Omental fat pad (tissue), 4 donors: ENCODE results near the gene CD37. TPM values are rescaled to one million over a fixed set of nuclear protein-coding genes. Genes with fewer than 3 reads are reported as not detected.

Experiments
- ATAC-seq: fragments of 150-250 bp; one replicate; pipeline ENCODE4 v1.9.1; 2016; ENCODE audit warnings: mild to moderate bottlenecking, moderate library complexity; ENCODE audit not compliant: low FRiP score
- DNase-seq: peaks from one replicate; pipeline ENCODE4 v3.0.0-alpha.2; 2019; ENCODE audit warnings: low spot score
- total RNA-seq, 4 donors: library from RNA; depleted of rRNA; stranded (reverse); fragments of >200 nt; gene quantifications; one replicate each; pipeline ENCODE4 v1.1.0, GENCODE V29; 2016
- TF ChIP-seq, protein P1 (sequence below), 3 donors: fragments of 450-650 bp; IDR thresholded peaks; one replicate each; pipeline ENCODE4 v1.5.1; 2016 to 2017; ENCODE audit warnings: antibody characterized with exemption in 3 of 3, mild to moderate bottlenecking in 3 of 3, moderate library complexity in 2 of 3

The CD37 gene
- total RNA-seq, 4 donors from 2014 or later: 10.3 to 43.8 (median 21.5) TPM

GRCh38 chr19:49348305-49349189 is 13.3 kb downstream of the CD37 start:
- TF ChIP-seq, protein P1, sequence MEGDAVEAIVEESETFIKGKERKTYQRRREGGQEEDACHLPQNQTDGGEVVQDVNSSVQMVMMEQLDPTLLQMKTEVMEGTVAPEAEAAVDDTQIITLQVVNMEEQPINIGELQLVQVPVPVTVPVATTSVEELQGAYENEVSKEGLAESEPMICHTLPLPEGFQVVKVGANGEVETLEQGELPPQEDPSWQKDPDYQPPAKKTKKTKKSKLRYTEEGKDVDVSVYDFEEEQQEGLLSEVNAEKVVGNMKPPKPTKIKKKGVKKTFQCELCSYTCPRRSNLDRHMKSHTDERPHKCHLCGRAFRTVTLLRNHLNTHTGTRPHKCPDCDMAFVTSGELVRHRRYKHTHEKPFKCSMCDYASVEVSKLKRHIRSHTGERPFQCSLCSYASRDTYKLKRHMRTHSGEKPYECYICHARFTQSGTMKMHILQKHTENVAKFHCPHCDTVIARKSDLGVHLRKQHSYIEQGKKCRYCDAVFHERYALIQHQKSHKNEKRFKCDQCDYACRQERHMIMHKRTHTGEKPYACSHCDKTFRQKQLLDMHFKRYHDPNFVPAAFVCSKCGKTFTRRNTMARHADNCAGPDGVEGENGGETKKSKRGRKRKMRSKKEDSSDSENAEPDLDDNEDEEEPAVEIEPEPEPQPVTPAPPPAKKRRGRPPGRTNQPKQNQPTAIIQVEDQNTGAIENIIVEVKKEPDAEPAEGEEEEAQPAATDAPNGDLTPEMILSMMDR (IDR thresholded peaks at IDR 0.05): no peak
- no peak for ATAC-seq
- no peak for DNase-seq

- TF ChIP-seq, protein P1 (IDR thresholded peaks at IDR 0.05): no peak
- no peak for ATAC-seq
- DNase-seq: no peak
Measured at GRCh38 chr19:49349567-49349966, 14.4 kb downstream of the CD37 start.

GRCh38 chr19:49355909-49356353 is 20.7 kb downstream of the CD37 start:
- no peak for DNase-seq

GRCh38 chr19:49356382-49356781 is 21.2 kb downstream of the CD37 start:
- no peak for DNase-seq
- TF ChIP-seq, protein P1 (IDR thresholded peaks at IDR 0.05): no peak
- ATAC-seq: no peak

More at GRCh38 chr19:49355909-49356353, 20.7 kb downstream of the CD37 start:
- TF ChIP-seq, protein P1 (IDR thresholded peaks at IDR 0.05): no peak
- ATAC-seq: peak; percentile 66

DNA sequence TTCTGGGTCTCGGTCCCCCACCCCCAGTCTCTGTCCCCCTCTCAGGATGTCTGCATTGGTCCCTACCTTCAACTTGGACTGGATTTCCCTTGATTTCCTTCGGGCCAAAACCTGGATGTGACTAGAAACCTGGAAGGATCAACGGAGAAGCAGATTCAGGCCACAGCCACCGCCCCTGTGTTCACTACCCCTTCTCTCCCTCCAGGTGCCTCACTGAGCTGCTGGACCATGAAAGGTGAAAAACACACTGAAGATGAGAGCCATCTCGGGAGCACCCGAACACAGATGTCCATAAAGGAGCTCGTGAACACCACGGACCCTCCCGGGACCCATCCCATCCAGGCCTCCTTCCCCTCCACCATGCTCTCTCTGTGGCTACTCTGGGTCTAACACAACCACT is 22.0 kb downstream of the CD37 start:
- TF ChIP-seq, protein P1 (IDR thresholded peaks at IDR 0.05): no peak
- no peak for ATAC-seq

DNA sequence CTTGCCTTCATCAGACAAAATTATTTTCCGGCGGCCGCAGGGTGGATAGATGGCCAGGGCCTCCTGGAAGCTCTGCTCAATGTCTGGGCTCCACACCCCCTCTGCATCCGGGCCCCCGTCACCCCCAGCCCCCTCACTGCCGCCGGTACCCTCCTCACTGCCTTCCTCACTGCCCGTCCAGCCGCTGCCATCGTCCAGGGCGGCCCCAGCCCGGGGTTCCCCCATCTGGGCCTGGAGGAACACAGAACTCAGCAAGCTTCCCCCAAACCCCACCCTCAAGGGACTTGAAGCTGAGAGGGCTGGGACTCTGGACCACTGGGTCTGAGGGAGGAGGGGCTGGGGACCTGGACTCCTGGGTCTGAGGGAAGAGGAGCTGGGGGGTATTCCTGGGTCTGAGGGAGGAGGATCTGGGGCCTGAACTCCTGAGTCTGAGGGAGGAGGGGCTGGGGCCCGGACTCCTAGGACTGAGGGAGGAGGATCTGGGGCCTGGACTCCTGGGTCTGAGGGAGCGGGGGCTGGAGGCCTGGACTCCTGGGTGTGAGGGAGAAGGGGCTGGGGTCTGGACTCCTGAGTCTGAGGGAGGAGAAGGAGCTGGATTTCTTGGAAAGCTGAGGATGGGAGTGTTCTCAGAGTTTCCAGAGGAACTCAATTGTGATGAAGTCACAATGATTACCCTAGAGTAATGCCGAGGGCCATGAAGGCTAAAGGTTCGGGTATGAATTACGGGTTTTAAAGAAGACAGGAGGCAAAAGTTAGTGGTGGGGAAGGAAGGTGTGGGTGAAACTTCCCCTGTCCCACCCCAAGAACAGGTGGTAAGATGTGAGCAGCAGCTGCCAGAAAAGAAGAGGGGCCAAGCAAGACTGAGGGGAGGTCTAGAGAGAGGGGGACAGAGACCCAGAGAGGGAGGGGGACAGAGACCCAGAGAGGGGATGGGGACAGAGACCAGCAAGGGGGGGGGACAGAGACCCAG is 24.9 kb downstream of the CD37 start:
- DNase-seq (no peak), ATAC-seq (no peak)
- TF ChIP-seq, protein P1 (IDR thresholded peaks at IDR 0.05): no peak

More for the DNA sequence above, 22.0 kb downstream of the CD37 start:
- DNase-seq: no peak
